GM18951 (cell line): ENCODE results near the gene KCTD17.

Experiments
- POLR2A ChIP-seq: IDR thresholded peaks from 4 replicates; pipeline ENCODE4 v1.6.1; 2011; ENCODE audit warnings: mild to moderate bottlenecking; ENCODE audit not compliant: insufficient read length, insufficient read depth; ENCODE audit errors: extremely low read depth
- in situ Hi-C: fragments of 300-500 bp; cut with MboI; formaldehyde crosslinking; loops from one replicate; pipeline ENCODE4 v1.12.0; 2022; ENCODE audit warnings: low sequenced_read_pairs, mixed read lengths, inconsistent platforms; ENCODE audit not compliant: unreplicated experiment

Gene KCTD17

GRCh38 chr22:37103656-37104452, 52.3 kb downstream of the KCTD17 start:
- TF ChIP-seq POLR2A, result no peak
- in situ Hi-C loops, result no loop called here

- no peak for TF ChIP-seq POLR2A
- in situ Hi-C loops, result no loop called here
Measured at GRCh38 chr22:37105154-37105553, 53.6 kb downstream of the KCTD17 start.

GRCh38 chr22:37105990-37106389, 54.4 kb downstream of the KCTD17 start:
- in situ Hi-C loops, result no loop called here
- no peak for TF ChIP-seq POLR2A

- in situ Hi-C loops, result no loop called here
- no peak for TF ChIP-seq POLR2A
Measured at GRCh38 chr22:37107816-37108621, 56.5 kb downstream of the KCTD17 start.

- TF ChIP-seq POLR2A, result no peak
- in situ Hi-C loops, result no loop called here
Measured at GRCh38 chr22:37109242-37109917, 57.8 kb downstream of the KCTD17 start, which contains the start of gene TMPRSS6. TSS of gene TMPRSS6 (minus strand) at chr22:37109713. CDS start at chr22:37103417, 6,296 bp downstream.

- TF ChIP-seq POLR2A, result no peak
- in situ Hi-C loops, result no loop called here
Measured at GRCh38 chr22:37111156-37111717, 59.7 kb downstream of the KCTD17 start.

GRCh38 chr22:37112084-37112728, 60.7 kb downstream of the KCTD17 start:
- in situ Hi-C loops, result no loop called here

More at GRCh38 chr22:37112084-37112728, 60.7 kb downstream of the KCTD17 start:
- no peak for TF ChIP-seq POLR2A
